Esophagus squamous epithelium (tissue), 5 donors: ENCODE results near the gene ARFGAP3. TPM values are rescaled to one million over a fixed set of nuclear protein-coding genes. Genes with fewer than 3 reads are reported as not detected.
A peak's percentile ranks its signal among the peaks of the same experiment; 100 is the strongest.

Source experiments
- DNase-seq: peaks from one replicate; lab custom pipeline; 2025; lab: John Stamatoyannopoulos, UW
- H3K27ac ChIP-seq, 4 donors: fragments of 200-600 bp; sonication (generic); one replicate each; pipeline ENCODE4 v1.5.1; 2016 to 2019; ENCODE audit warnings: mild to moderate bottlenecking in 1 of 4
- H3K27me3 ChIP-seq, 4 donors: fragments of 200-600 bp; sonication (generic); 1 replicate in 3 of 4; 2 replicates in 1 of 4; pipeline versions ENCODE4 v1.5.1 to v1.6.0; 2017 to 2021; ENCODE audit warnings: antibody characterized with exemption in 1 of 4
- H3K36me3 ChIP-seq, 3 donors: fragments of 200-600 bp; sonication (generic); one replicate each; pipeline ENCODE4 v1.5.1; 2016 to 2019
- H3K4me1 ChIP-seq, 3 donors: fragments of 200-600 bp; sonication (generic); one replicate each; pipeline ENCODE4 v1.5.1; 2017 to 2019
- H3K4me3 ChIP-seq, 4 donors: fragments of 200-600 bp; sonication (generic); 1 replicate in 3 of 4; 2 replicates in 1 of 4; pipeline ENCODE4 v1.5.1; 2016 to 2019; ENCODE audit warnings: mild to moderate bottlenecking in 2 of 4, moderate library complexity in 1 of 4
- H3K9me3 ChIP-seq, 3 donors: fragments of 200-600 bp; sonication (generic); one replicate each; pipeline ENCODE4 v1.5.1; 2016 to 2019
- POLR2A ChIP-seq, 4 donors: fragments of 450-650 bp; IDR thresholded peaks; one replicate each; pipeline ENCODE4 v1.6.1; 2017; ENCODE audit warnings: antibody characterized with exemption in 4 of 4, mild to moderate bottlenecking in 4 of 4, moderate library complexity in 3 of 4
- WGBS, 2 donors: methylation state at CpG; one replicate each; pipeline ENCODE4 v1.1.5; 2018; 5-methylcytosine and 5-hydroxymethylcytosine counted together
- intact Hi-C: fragments of 100-400 bp; cut with DNase I; formaldehyde crosslinking; loops from one replicate; pipeline ENCODE4 v1.15.0; 2022
- total RNA-seq, 4 donors: library from RNA; depleted of rRNA; stranded (reverse); fragments of >200 nt; gene quantifications; one replicate each; pipeline ENCODE4 v1.1.0, GENCODE V29; 2016
- TF ChIP-seq, protein P1 (sequence below), 6 experiments: fragments of 450-650 bp in 4 of 6; fragments of 200-600 bp in 2 of 6; sonication (generic) in 2 of 6; IDR thresholded peaks; one replicate each; pipeline ENCODE4 v1.5.1; 2016 to 2019; ENCODE audit warnings: antibody characterized with exemption in 6 of 6, mild to moderate bottlenecking in 4 of 6, moderate library complexity in 4 of 6
- donor health status: DM: yes; HTN: yes; CAD: no.

The ARFGAP3 gene
- total RNA-seq, 4 donors from 2014 or later, result 27.3 to 35.1 (median 30.5) TPM

DNA sequence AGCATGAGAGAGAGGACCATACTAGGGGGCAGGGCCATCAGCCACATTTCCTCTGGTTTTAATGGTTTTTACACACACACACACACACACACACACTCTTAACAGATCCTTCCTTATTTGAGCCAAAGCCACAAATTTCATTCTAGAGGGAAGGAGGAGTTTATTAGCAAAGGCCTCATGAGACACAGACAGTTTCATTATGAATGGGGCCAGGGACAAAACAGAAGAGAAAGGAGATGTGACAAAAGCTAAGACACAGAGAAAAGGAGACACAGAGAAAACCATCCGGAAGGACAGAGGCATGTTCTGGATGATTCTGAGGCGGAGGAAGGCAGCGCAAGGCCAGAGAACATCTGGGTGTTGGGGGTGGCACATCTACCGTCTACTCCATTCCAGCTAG, 32.2 kb upstream of the ARFGAP3 start:
- DNase-seq, result no peak
- H3K4me1 ChIP-seq, result peaks cover 11 to 65% (median 15%) of the 10 kb centered on the region in 3 donors
- 64 to 76% methylated on average over 4 of the region's 4 CpGs for WGBS, 2 donors
- H3K27ac ChIP-seq, result peak overlapping the region in 1 of 4 donors; percentile 43
- TF ChIP-seq POLR2A (IDR thresholded peaks at IDR 0.05), result no peak
- TF ChIP-seq, protein P1, sequence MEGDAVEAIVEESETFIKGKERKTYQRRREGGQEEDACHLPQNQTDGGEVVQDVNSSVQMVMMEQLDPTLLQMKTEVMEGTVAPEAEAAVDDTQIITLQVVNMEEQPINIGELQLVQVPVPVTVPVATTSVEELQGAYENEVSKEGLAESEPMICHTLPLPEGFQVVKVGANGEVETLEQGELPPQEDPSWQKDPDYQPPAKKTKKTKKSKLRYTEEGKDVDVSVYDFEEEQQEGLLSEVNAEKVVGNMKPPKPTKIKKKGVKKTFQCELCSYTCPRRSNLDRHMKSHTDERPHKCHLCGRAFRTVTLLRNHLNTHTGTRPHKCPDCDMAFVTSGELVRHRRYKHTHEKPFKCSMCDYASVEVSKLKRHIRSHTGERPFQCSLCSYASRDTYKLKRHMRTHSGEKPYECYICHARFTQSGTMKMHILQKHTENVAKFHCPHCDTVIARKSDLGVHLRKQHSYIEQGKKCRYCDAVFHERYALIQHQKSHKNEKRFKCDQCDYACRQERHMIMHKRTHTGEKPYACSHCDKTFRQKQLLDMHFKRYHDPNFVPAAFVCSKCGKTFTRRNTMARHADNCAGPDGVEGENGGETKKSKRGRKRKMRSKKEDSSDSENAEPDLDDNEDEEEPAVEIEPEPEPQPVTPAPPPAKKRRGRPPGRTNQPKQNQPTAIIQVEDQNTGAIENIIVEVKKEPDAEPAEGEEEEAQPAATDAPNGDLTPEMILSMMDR (IDR thresholded peaks at IDR 0.05), result no peak
- H3K27me3 ChIP-seq, result no peaks in the 10 kb centered on the region
- H3K9me3 ChIP-seq, result no peaks in the 10 kb centered on the region
- H3K36me3 ChIP-seq, result peaks cover 3 to 98% (median 22%) of the 10 kb centered on the region in 3 donors
- intact Hi-C loops, result no loop called here
- H3K4me3 ChIP-seq, result no peak overlapping the region

DNA sequence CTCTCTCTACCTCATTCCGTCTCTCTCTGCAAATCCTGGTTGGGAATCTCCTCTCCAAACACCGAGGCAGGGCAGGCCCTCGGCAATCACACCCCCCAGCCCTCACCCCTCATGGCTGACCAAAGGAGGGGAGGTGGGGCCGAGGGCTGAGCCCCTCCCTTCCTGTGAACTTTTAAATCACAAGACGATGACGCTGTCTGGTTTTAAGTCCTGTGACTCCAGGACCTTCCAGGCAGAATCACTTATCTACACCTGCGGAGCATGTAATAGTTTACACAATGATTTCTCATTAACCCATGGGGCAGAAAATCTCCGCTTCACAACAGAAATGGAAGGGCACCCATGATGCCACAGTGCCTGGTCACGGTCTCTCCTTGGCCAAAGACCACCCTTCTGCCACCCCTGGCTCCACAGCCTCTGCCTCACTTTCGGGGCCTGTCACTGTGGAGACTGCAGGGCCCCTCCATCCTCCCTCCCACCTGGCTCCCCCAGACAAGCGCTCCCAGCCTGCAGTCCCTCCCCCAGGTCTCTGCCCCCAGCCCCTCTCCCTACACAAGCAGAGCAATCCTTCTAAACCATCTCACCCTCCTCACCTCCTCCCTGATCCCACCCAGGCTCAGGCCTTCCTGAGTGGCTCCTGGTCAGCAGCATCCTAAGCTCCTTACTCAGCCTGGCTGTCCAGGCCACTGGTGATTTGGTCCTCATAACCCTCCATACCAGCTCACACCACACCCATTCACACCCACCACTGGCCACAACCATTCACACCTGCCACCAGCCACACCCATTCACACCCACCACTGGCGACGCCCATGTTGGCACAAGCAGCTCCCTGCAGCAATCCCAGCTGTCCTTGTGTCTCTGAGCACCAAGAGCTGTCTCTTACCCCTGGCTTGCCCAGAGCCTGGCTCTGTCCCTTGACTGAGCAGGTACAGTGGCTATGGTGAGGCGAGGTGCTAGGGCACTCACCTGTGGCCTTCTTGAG, 30.7 kb upstream of the ARFGAP3 start:
- no peak for DNase-seq
- Histone ChIP-seq H3K27me3 (no peaks in the 10 kb centered on the region), H3K27ac (no peak overlapping the region), H3K9me3 (no peaks in the 10 kb centered on the region), H3K4me3 (no peak overlapping the region), H3K4me1 (peaks cover 6 to 56% (median 16%) of the 10 kb centered on the region in 3 donors), H3K36me3 (peaks cover 8 to 100% (median 26%) of the 10 kb centered on the region in 3 donors)
- intact Hi-C loops, result no loop called here
- 77 to 83% methylated on average over 14 of the region's 14 CpGs for WGBS, 2 donors
- TF ChIP-seq, protein P1 (IDR thresholded peaks at IDR 0.05), result no peak
- no peak for TF ChIP-seq POLR2A (IDR thresholded peaks at IDR 0.05)

DNA sequence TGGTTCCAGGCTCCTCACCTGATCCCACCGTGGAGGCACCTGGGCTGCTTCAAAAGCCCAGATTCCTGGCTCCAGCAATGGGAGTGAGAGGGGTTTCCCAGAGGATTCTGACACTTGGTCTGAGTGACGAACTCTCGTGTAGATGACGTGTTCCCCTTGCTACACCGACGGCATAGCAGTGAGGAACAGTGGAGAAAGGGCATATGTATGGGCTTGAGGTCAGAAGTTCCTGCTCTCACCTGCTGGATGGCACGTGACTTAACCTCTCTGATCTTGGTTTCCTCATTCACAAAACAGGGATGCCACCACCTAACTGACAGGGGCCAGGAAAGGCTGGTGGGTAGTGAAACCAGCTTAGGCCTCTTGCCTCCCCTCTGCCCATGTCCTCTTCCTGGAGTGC, 30.0 kb upstream of the ARFGAP3 start:
- Histone ChIP-seq H3K36me3 (peaks cover 8 to 100% (median 30%) of the 10 kb centered on the region in 3 donors), H3K27ac (no peak overlapping the region), H3K27me3 (no peaks in the 10 kb centered on the region), H3K9me3 (no peaks in the 10 kb centered on the region), H3K4me1 (peaks cover 6 to 56% (median 23%) of the 10 kb centered on the region in 3 donors), H3K4me3 (no peak overlapping the region)
- DNase-seq, result no peak
- intact Hi-C loops, result no loop called here
- WGBS, 2 donors, result 93% methylated on average over 4 of the region's 7 CpGs; no CpG with 5 or more reads in 1 of the 2 donors
- no peak for TF ChIP-seq POLR2A (IDR thresholded peaks at IDR 0.05)

DNA sequence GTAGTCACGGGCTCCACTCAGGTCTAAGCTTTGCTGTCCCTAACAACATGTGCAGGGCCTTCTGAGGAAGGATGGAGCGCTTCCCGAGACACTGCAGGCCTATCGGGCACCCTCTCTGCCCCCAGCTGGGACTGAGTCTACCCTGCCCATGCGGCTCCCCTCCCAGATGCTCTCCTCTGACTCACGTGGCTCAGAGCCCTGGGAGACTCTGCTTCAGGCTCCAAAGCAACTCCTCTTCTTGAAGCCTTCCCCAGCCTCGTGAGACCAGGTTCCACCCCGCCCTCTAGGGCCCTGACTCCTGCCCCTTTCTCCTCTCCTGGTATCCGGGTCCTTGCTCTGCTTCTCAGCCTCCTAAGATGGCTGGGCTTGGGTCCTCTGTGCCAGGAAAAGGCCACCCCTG, 28.4 kb upstream of the ARFGAP3 start:
- TF ChIP-seq, protein P1 (IDR thresholded peaks at IDR 0.05), result no peak
- no peak for TF ChIP-seq POLR2A (IDR thresholded peaks at IDR 0.05)
- Histone ChIP-seq H3K9me3 (no peaks in the 10 kb centered on the region), H3K4me3 (no peak overlapping the region), H3K27ac (no peak overlapping the region), H3K4me1 (peaks cover 6 to 54% (median 20%) of the 10 kb centered on the region in 3 donors), H3K27me3 (no peaks in the 10 kb centered on the region), H3K36me3 (peaks cover 19 to 100% (median 43%) of the 10 kb centered on the region in 3 donors)
- WGBS, 2 donors, result 59 to 70% methylated on average over 7 to 8 of the region's 9 CpGs
- no peak for DNase-seq
- intact Hi-C loops, result no loop called here

DNA sequence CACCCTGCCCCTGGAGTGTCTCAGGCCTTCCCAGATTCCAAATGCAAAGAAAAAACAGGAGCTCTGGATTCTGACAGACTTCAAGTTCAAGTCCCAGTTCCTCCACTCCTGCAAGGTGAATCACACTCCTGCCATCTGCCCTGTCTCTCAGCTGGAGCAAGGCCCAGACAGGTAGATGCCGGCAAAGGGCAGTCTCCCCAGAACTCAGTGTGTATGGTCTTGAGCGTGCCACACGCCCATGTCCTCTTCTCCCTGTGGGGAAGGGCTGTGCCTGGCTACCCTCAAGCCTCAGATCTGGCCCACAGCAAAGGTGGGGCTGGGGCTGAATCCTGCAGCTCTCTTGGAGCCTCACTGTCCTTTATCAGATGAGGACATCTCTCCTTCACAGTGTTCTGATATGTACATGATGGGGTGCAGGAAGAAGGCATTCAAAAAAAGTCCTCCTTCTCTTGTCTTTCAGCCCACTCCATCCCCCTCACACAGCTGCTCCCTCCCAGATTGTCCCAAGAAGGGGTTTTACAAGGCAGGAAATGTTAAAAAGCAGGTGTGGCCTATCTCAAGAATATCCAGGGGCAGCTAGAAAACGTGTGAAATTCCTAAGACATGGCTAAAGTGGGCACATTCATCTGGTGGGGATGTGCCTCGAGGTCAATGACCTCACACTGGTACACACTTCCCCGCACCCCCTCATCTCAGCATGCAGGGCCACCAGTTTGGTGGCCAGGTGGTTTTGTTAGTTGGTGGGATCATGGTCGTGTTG, 27.7 kb upstream of the ARFGAP3 start:
- H3K27me3 ChIP-seq, result no peaks in the 10 kb centered on the region
- WGBS, 2 donors, result 58 to 79% methylated on average over 4 to 5 of the region's 7 CpGs
- TF ChIP-seq, protein P1 (IDR thresholded peaks at IDR 0.05), result no peak
- no peak for TF ChIP-seq POLR2A (IDR thresholded peaks at IDR 0.05)
- no peak overlapping the region for H3K27ac ChIP-seq
- peaks cover 6 to 54% (median 20%) of the 10 kb centered on the region in 3 donors for H3K4me1 ChIP-seq
- no peak overlapping the region for H3K4me3 ChIP-seq
- H3K36me3 ChIP-seq, result peaks cover 23 to 100% (median 44%) of the 10 kb centered on the region in 3 donors
- DNase-seq, result no peak
- intact Hi-C loops, result no loop called here
- no peaks in the 10 kb centered on the region for H3K9me3 ChIP-seq
